Peyer's patch (tissue), 4 donors: ENCODE data around the gene ABCA12. TPM values are rescaled to one million over a fixed set of nuclear protein-coding genes. Genes with fewer than 3 reads are reported as not detected.

Source experiments
- DNase-seq, 3 donors: peaks; one replicate each; pipeline ENCODE4 v3.0.0-alpha.2; 2017 to 2019
- H3K27ac ChIP-seq, 4 donors: fragments of 200-600 bp; sonication (generic); one replicate each; pipeline ENCODE4 v1.5.1; 2016 to 2019
- H3K27me3 ChIP-seq, 2 donors: fragments of 200-600 bp; sonication (generic); one replicate each; pipeline ENCODE4 v1.5.1; 2019
- H3K36me3 ChIP-seq, 3 donors: fragments of 200-600 bp; sonication (generic); one replicate each; pipeline ENCODE4 v1.5.1; 2016 to 2019
- H3K4me1 ChIP-seq, 4 donors: fragments of 200-600 bp; sonication (generic); one replicate each; pipeline ENCODE4 v1.5.1; 2016 to 2019
- H3K4me3 ChIP-seq, 4 donors: fragments of 200-600 bp; sonication (generic); 1 replicate in 3 of 4; 2 replicates in 1 of 4; pipeline ENCODE4 v1.5.1; 2016 to 2019; ENCODE audit warnings: mild to moderate bottlenecking in 1 of 4
- H3K9me3 ChIP-seq, 4 donors: fragments of 200-600 bp; sonication (generic); one replicate each; pipeline ENCODE4 v1.5.1; 2016 to 2019; ENCODE audit warnings: mild to moderate bottlenecking in 1 of 4
- POLR2A ChIP-seq, 2 donors: fragments of 450-650 bp; IDR thresholded peaks; one replicate each; pipeline ENCODE4 v1.5.1; 2017; ENCODE audit warnings: antibody characterized with exemption in 2 of 2, mild to moderate bottlenecking in 2 of 2, moderate library complexity in 2 of 2
- total RNA-seq, 4 donors: library from RNA; depleted of rRNA; stranded (reverse); fragments of >200 nt; gene quantifications; one replicate each; pipeline ENCODE4 v1.1.0, GENCODE V29; 2016
- TF ChIP-seq, protein P1 (sequence below), 6 experiments: fragments of 450-650 bp in 4 of 6; fragments of 200-600 bp in 2 of 6; sonication (generic) in 1 of 6; IDR thresholded peaks; one replicate each; pipeline ENCODE4 v1.5.1; 2017 to 2019; ENCODE audit warnings: antibody characterized with exemption in 6 of 6, mild to moderate bottlenecking in 3 of 6, moderate library complexity in 1 of 6

The ABCA12 gene
- total RNA-seq, 4 donors from 2014 or later, result not detected

DNA sequence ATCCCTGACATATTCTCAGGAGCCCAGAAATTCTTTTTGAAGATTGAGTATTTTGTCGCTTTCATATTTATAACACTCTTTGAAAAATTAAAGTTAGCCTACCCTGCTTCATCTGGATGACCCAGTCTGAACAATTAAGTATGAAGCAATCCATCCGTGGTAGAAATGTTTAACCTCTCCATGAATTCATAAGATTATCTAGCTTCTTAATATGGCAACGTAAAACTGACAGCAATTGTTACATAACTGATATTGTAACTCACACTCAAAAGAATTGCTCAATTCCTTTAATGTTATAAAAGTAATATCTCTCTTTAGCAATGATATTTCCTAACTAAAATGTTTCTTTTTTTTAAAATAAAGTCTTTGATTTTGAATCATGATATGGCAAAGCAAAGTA is 7.2 kb upstream of the ABCA12 start:
- no peaks in the 10 kb centered on the region for H3K9me3 ChIP-seq
- H3K27ac ChIP-seq, result no peak overlapping the region
- TF ChIP-seq, protein P1, sequence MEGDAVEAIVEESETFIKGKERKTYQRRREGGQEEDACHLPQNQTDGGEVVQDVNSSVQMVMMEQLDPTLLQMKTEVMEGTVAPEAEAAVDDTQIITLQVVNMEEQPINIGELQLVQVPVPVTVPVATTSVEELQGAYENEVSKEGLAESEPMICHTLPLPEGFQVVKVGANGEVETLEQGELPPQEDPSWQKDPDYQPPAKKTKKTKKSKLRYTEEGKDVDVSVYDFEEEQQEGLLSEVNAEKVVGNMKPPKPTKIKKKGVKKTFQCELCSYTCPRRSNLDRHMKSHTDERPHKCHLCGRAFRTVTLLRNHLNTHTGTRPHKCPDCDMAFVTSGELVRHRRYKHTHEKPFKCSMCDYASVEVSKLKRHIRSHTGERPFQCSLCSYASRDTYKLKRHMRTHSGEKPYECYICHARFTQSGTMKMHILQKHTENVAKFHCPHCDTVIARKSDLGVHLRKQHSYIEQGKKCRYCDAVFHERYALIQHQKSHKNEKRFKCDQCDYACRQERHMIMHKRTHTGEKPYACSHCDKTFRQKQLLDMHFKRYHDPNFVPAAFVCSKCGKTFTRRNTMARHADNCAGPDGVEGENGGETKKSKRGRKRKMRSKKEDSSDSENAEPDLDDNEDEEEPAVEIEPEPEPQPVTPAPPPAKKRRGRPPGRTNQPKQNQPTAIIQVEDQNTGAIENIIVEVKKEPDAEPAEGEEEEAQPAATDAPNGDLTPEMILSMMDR (IDR thresholded peaks at IDR 0.05), result no peak
- TF ChIP-seq POLR2A (IDR thresholded peaks at IDR 0.05), result no peak
- H3K4me1 ChIP-seq, result no peaks in the 10 kb centered on the region
- DNase-seq, result no peak
- no peak overlapping the region for H3K4me3 ChIP-seq
- H3K27me3 ChIP-seq, result no peaks in the 10 kb centered on the region
- H3K36me3 ChIP-seq, result no peaks in the 10 kb centered on the region

DNA sequence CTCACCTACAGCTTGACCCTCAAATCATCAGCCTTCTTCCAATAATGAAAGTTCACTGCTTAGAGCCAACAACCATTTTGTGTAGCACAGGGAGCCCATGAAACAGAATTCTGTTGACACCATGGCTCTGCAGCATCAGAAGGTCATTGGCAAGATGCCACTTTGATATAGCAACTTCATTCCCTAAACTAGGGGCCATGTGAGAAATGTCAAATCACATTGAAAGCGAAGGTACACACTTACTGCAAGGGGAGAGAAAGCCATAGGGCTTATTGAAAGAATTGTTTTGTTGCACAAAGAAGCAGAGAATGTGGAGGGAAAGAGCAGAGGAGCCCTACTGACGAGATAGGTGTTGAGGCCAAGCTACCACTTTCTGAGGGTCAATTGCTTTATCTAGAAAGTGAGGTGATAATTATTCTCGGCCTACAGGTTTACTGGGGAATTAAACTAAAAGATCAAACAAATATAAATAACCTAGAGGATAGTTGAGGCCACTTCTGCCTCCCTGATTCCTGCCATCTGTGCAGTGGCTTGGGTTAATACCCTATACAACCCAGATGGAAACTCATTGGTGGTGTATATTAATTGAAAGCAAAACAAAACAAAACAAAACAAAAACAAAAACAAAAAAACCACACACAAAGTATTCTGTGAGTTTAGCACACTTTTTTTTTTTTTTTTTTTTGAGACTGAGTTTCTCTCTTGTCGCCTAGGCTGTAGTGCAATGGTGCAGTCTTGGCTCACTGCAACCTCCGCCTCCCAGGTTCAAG is 5.9 kb upstream of the ABCA12 start:
- DNase-seq, result no peak

DNA sequence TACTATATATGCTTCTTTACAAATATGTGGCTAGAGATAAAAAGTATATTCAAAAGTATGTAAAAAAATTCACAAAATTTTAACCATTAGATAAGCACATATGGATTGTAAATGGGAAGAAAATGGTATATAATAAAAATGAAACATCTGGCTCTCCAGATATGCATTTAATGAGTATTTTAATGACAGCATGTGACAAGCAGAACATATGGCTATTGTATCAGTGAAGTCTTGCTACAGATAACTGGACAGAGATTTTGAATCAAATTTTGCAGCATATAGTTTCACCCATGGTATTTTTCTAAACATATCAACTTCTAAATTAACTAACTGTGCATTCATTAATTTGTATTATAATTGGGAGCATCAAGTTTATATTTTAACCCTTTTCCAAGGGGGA is 5.0 kb upstream of the ABCA12 start:
- DNase-seq, result no peak
- Histone ChIP-seq H3K27me3 (no peaks in the 10 kb centered on the region), H3K4me1 (no peaks in the 10 kb centered on the region), H3K27ac (no peak overlapping the region), H3K4me3 (no peak overlapping the region), H3K36me3 (no peaks in the 10 kb centered on the region), H3K9me3 (no peaks in the 10 kb centered on the region)
- TF ChIP-seq POLR2A (IDR thresholded peaks at IDR 0.05), result no peak

More for the DNA sequence above, 5.9 kb upstream of the ABCA12 start:
- Histone ChIP-seq H3K27ac (no peak overlapping the region), H3K36me3 (no peaks in the 10 kb centered on the region), H3K4me3 (no peak overlapping the region), H3K9me3 (no peaks in the 10 kb centered on the region), H3K4me1 (no peaks in the 10 kb centered on the region), H3K27me3 (no peaks in the 10 kb centered on the region)
- no peak for TF ChIP-seq POLR2A (IDR thresholded peaks at IDR 0.05)
- TF ChIP-seq, protein P1 (IDR thresholded peaks at IDR 0.05), result no peak

DNA sequence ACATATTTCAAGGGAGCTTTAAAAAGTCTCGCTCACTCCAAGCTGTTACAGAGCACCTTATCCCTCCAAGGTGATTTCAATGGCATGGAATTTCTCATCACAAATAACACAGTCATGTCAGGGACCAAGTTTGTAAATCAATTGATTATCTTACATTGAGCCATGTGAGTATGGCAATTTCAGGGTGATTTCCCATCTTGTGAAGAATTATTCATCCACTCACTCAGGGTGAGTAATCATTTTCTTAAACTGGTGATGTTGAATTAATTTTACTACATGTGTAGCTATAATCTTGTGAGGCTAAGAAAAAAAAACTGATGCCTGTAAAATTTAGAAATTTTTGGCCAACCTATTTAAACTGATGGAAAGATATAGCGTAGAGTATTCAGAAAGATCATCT is 3.3 kb upstream of the ABCA12 start:
- Histone ChIP-seq H3K27ac (no peak overlapping the region), H3K27me3 (no peaks in the 10 kb centered on the region), H3K9me3 (no peaks in the 10 kb centered on the region), H3K4me1 (no peaks in the 10 kb centered on the region), H3K36me3 (no peaks in the 10 kb centered on the region), H3K4me3 (no peak overlapping the region)
- TF ChIP-seq POLR2A (IDR thresholded peaks at IDR 0.05), result no peak
- TF ChIP-seq, protein P1 (IDR thresholded peaks at IDR 0.05), result no peak
- no peak for DNase-seq

DNA sequence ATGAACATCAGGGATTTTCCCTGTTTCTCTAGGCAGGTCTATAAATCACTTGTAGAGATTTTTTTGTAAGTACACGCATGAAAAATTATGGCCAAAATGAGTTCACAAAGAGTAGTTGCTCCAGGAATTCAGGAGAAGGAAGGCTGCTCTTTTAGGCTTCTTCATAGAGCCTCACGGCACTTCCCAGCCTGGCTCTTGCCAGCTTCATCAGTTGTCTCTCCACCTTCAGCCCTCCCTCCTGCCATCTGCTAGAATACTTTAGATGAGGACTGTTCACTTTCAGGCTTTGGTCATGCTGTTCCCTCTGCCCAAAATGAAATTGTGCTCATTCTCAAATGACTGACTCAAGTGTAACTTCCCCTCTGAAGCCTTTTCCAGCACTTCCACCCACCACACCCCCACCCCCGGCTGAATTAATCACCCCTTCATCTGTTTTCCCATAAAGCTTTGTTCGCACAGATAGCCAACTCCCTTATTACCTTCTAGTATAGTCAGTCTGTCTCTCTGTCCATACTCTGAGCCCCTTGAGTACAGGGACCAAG is 1.8 kb upstream of the ABCA12 start:
- DNase-seq, result no peak
- Histone ChIP-seq H3K4me1 (no peaks in the 10 kb centered on the region), H3K9me3 (no peaks in the 10 kb centered on the region), H3K27ac (no peak overlapping the region), H3K4me3 (no peak overlapping the region), H3K36me3 (no peaks in the 10 kb centered on the region), H3K27me3 (no peaks in the 10 kb centered on the region)
- TF ChIP-seq, protein P1 (IDR thresholded peaks at IDR 0.05), result no peak
- no peak for TF ChIP-seq POLR2A (IDR thresholded peaks at IDR 0.05)

DNA sequence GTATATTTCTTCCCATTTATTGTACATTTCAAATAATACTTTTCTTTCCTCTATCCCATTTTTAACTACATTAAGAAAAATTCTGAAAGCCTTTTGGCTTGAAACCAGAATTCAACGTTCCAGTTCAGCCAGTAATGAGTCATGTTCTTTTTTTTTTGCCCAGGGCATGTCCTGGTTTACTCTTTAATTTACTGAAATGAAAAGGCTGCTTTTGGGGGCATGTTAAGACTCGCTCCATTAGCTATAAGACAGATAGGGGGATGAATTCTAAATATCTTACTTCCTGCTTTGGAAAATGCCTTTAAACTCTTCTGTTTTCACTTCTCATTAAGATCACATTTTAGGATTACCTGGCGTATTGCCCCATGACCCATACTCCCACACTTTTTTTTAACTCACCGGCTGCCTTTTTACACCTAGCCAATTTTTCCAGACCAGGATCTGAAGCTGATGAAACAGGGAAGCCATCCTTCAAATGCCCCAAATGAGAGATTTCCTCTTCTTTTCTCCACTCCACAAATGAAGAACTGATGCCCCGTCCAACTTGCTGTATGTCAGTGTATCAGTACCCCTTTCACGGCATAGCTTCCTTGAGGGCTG is 585 bp downstream of the ABCA12 start:
- Histone ChIP-seq H3K36me3 (no peaks in the 10 kb centered on the region), H3K4me3 (no peak overlapping the region), H3K4me1 (no peaks in the 10 kb centered on the region), H3K27me3 (no peaks in the 10 kb centered on the region), H3K9me3 (no peaks in the 10 kb centered on the region), H3K27ac (no peak overlapping the region)
- TF ChIP-seq, protein P1 (IDR thresholded peaks at IDR 0.05), result no peak
- TF ChIP-seq POLR2A (IDR thresholded peaks at IDR 0.05), result no peak
- no peak for DNase-seq
